GM12878 (cell line): ENCODE results near the gene EDC4. TPM values are rescaled to one million over a fixed set of nuclear protein-coding genes. Genes with fewer than 3 reads are reported as not detected.

Experiments
- BCLAF1 ChIP-seq: fragments of 450-650 bp; IDR thresholded peaks from 2 replicates; pipeline ENCODE4 v1.6.1; 2017; ENCODE audit warnings: antibody characterized with exemption, mild to moderate bottlenecking, moderate library complexity
- CUX1 ChIP-seq: IDR thresholded peaks from 2 replicates; pipeline ENCODE4 v1.6.1; 2012; ENCODE audit warnings: improper control_type of control experiment, low read depth, low read length; ENCODE audit not compliant: insufficient replicate concordance
- polyA plus RNA-seq, 11 experiments: library from polyadenylated mRNA; depleted of rRNA in 4 of 11; unstranded in 6 of 11; stranded (reverse) in 5 of 11; fragments of >200 nt; fragmentation: Nextera tagmentation in 4 of 11; fragmentation: Illumina TruSeq in 1 of 11; extraction: Ambion mirVana in 4 of 11; extraction: Trizol in 1 of 11; gene quantifications; 1 replicate in 1 of 11; 2 replicates in 10 of 11; pipeline versions ENCODE4 v1.2.1 to v1.2.3, GENCODE V29; 2011 to 2016; ENCODE audit warnings: inconsistent platforms in 2 of 11, missing spikeins in 2 of 11, low read depth in 1 of 11
- total RNA-seq, 4 experiments: library from RNA; depleted of rRNA in 3 of 4; stranded (reverse); fragments of >200 nt in 3 of 4; fragmentation: Illumina TruSeq in 1 of 4; extraction: Trizol in 1 of 4; gene quantifications; 2 replicates each; pipeline versions ENCODE4 v1.2.1 to v1.2.3, GENCODE V29; 2013 to 2021

The EDC4 gene
- total and polyA plus RNA-seq, 10 of the 15 experiments (the other 5 are each of a cell fraction or from before 2014, with no cell fraction given): 1.2 to 86.0 (median 53.4) TPM

GRCh38 chr16:67888331-67888730, 15.5 kb downstream of the EDC4 start (continued):
- TF ChIP-seq CUX1 (no peak), BCLAF1 (no peak)
